GM23338 (cell line): ENCODE measurements around the gene TRAF3IP3. TPM values are rescaled to one million over a fixed set of nuclear protein-coding genes. Genes with fewer than 3 reads are reported as not detected.

Experiments
- ATAC-seq: fragments of 200-7000 bp; cut with Tn5 transposase; 3 replicates; pipeline ENCODE4 v1.9.1; 2020
- DNase-seq: peaks from one replicate; pipeline ENCODE4 v3.0.0-alpha.2; 2015; ENCODE audit warnings: low spot score
- H2AFZ ChIP-seq: fragments of 200-600 bp; sonication (generic); 2 replicates; pipeline ENCODE4 v1.8.0; 2016; ENCODE audit warnings: antibody characterized with exemption, mild to moderate bottlenecking, moderate library complexity
- H3F3A ChIP-seq: fragments of 200-600 bp; sonication (generic); replicated peaks from 2 replicates; pipeline ENCODE4 v1.8.0; 2017; ENCODE audit warnings: antibody characterized with exemption, mixed run types, low read depth
- H3K27ac ChIP-seq: fragments of 200-600 bp; sonication (generic); 2 replicates; pipeline ENCODE4 v1.6.1; 2016; ENCODE audit warnings: low read depth
- H3K27me3 ChIP-seq: fragments of 200-600 bp; sonication (generic); 2 replicates; pipeline ENCODE4 v1.8.0; 2016; ENCODE audit warnings: mild to moderate bottlenecking, mixed run types, moderate library complexity; ENCODE audit not compliant: insufficient read depth
- H3K36me3 ChIP-seq: fragments of 200-600 bp; sonication (generic); 2 replicates; pipeline ENCODE4 v1.8.0; 2016; ENCODE audit warnings: mild to moderate bottlenecking; ENCODE audit not compliant: insufficient read depth
- H3K4me1 ChIP-seq: fragments of 200-600 bp; sonication (generic); 2 replicates; pipeline ENCODE4 v1.8.0; 2016; ENCODE audit warnings: mild to moderate bottlenecking, moderate library complexity; ENCODE audit not compliant: insufficient read depth
- H3K4me2 ChIP-seq: fragments of 200-600 bp; sonication (generic); 2 replicates; pipeline ENCODE4 v1.7.1; 2017; ENCODE audit warnings: mixed run types
- H3K4me3 ChIP-seq: fragments of 200-600 bp; sonication (generic); 2 replicates; pipeline ENCODE4 v1.6.1; 2016; ENCODE audit warnings: mixed run types
- H3K79me2 ChIP-seq: fragments of 200-600 bp; sonication (generic); replicated peaks from 2 replicates; pipeline ENCODE4 v1.8.0; 2017; ENCODE audit warnings: mild to moderate bottlenecking; ENCODE audit not compliant: insufficient read depth
- H3K9me2 ChIP-seq: fragments of 200-600 bp; sonication (generic); 2 replicates; pipeline ENCODE4 v1.8.0; 2017; ENCODE audit not compliant: insufficient read depth
- H4K20me1 ChIP-seq: fragments of 200-600 bp; sonication (generic); replicated peaks from 2 replicates; pipeline ENCODE4 v1.8.0; 2017; ENCODE audit warnings: mild to moderate bottlenecking; ENCODE audit not compliant: insufficient read depth
- H3K27ac Mint-ChIP-seq: 2 replicates; pipeline ENCODE4 v1.8.0; 2020; ENCODE audit warnings: inconsistent platforms, mild to moderate bottlenecking, moderate library complexity, mixed read lengths
- H3K27me3 Mint-ChIP-seq: 3 replicates; pipeline ENCODE4 v1.8.0; 2022; ENCODE audit warnings: low read depth, mild to moderate bottlenecking, moderate library complexity, mixed read lengths, inconsistent platforms; ENCODE audit not compliant: insufficient read depth, poor library complexity
- H3K36me3 Mint-ChIP-seq: 3 replicates; pipeline ENCODE4 v1.8.0; 2021; ENCODE audit warnings: low read depth, mild to moderate bottlenecking, inconsistent platforms, moderate library complexity, mixed read lengths
- H3K4me1 Mint-ChIP-seq: 3 replicates; pipeline ENCODE4 v1.8.0; 2020; ENCODE audit warnings: mild to moderate bottlenecking, inconsistent platforms, mixed read lengths
- H3K4me3 Mint-ChIP-seq: 3 replicates; pipeline ENCODE4 v1.8.0; 2021; ENCODE audit warnings: moderate library complexity, mild to moderate bottlenecking, inconsistent platforms, mixed read lengths
- H3K9me3 Mint-ChIP-seq: 3 replicates; pipeline ENCODE4 v1.8.0; 2020; ENCODE audit warnings: moderate library complexity, mild to moderate bottlenecking, inconsistent platforms, mixed read lengths
- CREB1 ChIP-seq: fragments of 250-450 bp; sonication (Bioruptor Pico); IDR thresholded peaks from 2 replicates; pipeline ENCODE4 v1.5.0; 2020; ENCODE audit warnings: low read depth, mild to moderate bottlenecking, moderate library complexity
- CTCF ChIP-seq, 2 experiments: fragments of 200-600 bp in 1 of 2; sonication (generic) in 1 of 2; conservative IDR thresholded peaks; 2 replicates each; pipeline versions ENCODE4 v1.5.1 to v1.6.1; 2016 to 2017; ENCODE audit warnings: antibody characterized with exemption in 2 of 2, low read depth in 2 of 2, mild to moderate bottlenecking in 2 of 2, moderate library complexity in 1 of 2
- ETS1 ChIP-seq: IDR thresholded peaks from 2 replicates; pipeline ENCODE4 v1.6.1; 2016; ENCODE audit warnings: antibody characterized with exemption
- EZH2 ChIP-seq: fragments of 200-600 bp; sonication (generic); IDR thresholded peaks from one replicate; pipeline ENCODE4 v1.8.0; 2017; ENCODE audit warnings: antibody characterized with exemption, mild to moderate bottlenecking, low read depth; ENCODE audit not compliant: unreplicated experiment
- EZH2phosphoT487 ChIP-seq: fragments of 200-600 bp; sonication (generic); IDR thresholded peaks from one replicate; pipeline ENCODE4 v1.8.1; 2018; ENCODE audit warnings: antibody characterized with exemption; ENCODE audit not compliant: unreplicated experiment
- JUNB ChIP-seq: IDR thresholded peaks from one replicate; pipeline ENCODE4 v1.6.1; 2016; ENCODE audit warnings: antibody characterized with exemption; ENCODE audit not compliant: unreplicated experiment
- NANOG ChIP-seq: IDR thresholded peaks from 2 replicates; pipeline ENCODE4 v1.6.1; 2016; ENCODE audit warnings: antibody characterized with exemption, borderline replicate concordance
- POLR2AphosphoS5 ChIP-seq: IDR thresholded peaks from 2 replicates; pipeline ENCODE4 v1.6.1; 2016; ENCODE audit warnings: antibody characterized with exemption, low read depth
- REST ChIP-seq: IDR thresholded peaks from one replicate; pipeline ENCODE4 v1.6.1; 2018; ENCODE audit warnings: antibody characterized with exemption; ENCODE audit not compliant: unreplicated experiment
- STAT1 ChIP-seq: IDR thresholded peaks from one replicate; pipeline ENCODE4 v1.6.1; 2016; ENCODE audit warnings: antibody characterized with exemption; ENCODE audit not compliant: unreplicated experiment
- ZNF114 ChIP-seq: fragments of 250-450 bp; sonication (Bioruptor Pico); IDR thresholded peaks from 2 replicates; pipeline ENCODE4 v1.5.0; 2020; ENCODE audit warnings: mild to moderate bottlenecking, moderate library complexity
- ZNF331 ChIP-seq: fragments of 250-450 bp; sonication (Bioruptor Pico); IDR thresholded peaks from 2 replicates; pipeline ENCODE4 v1.5.0; 2020; ENCODE audit warnings: low read depth, mild to moderate bottlenecking, moderate library complexity
- polyA plus RNA-seq: library from polyadenylated mRNA; unstranded; fragments of >200 nt; fragmentation: Nextera tagmentation; extraction: Ambion mirVana; gene quantifications from 2 replicates; pipeline ENCODE4 v1.2.1, GENCODE V29; 2016
- total RNA-seq: library from RNA; depleted of rRNA; stranded (reverse); fragments of >200 nt; shearing (Covaris generic); gene quantifications from 2 replicates; pipeline ENCODE4 v1.2.3, GENCODE V29; 2014

TRAF3IP3 gene
- total and polyA plus RNA-seq, 2 experiments from 2014 or later: not detected

GRCh38 chr1:209714338-209714737 lies 41.5 kb upstream of the TRAF3IP3 start (continued):
- TF ChIP-seq REST: no peak
- no peak for TF ChIP-seq CREB1
- no peak for TF ChIP-seq CTCF (conservative IDR thresholded peaks at IDR 0.05; ENCODE audit: low read depth in 2 of 2)
- TF ChIP-seq JUNB: no peak
- TF ChIP-seq POLR2AphosphoS5: no peak
- no peak for TF ChIP-seq STAT1
- no peak for TF ChIP-seq EZH2phosphoT487
- no peak for TF ChIP-seq ETS1
- TF ChIP-seq NANOG: no peak
- TF ChIP-seq ZNF331 (CRISPR knock-in tag): no peak
- TF ChIP-seq ZNF114 (CRISPR knock-in tag): no peak

GRCh38 chr1:209715314-209715713 lies 40.5 kb upstream of the TRAF3IP3 start:
- no peaks in the 10 kb centered on the region for H3K9me2 ChIP-seq
- no peak for ATAC-seq
- H3K4me3 Mint-ChIP-seq: no peak overlapping the region
- no peaks in the 10 kb centered on the region for H3K36me3 Mint-ChIP-seq
- no peak overlapping the region for H3K4me3 ChIP-seq
- H3K27me3 Mint-ChIP-seq: no peaks in the 10 kb centered on the region
- no peaks in the 10 kb centered on the region for H3K9me3 Mint-ChIP-seq
- no peak for DNase-seq
- H2AFZ ChIP-seq: no peak overlapping the region
- no peaks in the 10 kb centered on the region for H3K27me3 ChIP-seq
- H3K36me3 ChIP-seq: no peaks in the 10 kb centered on the region
- no peaks in the 10 kb centered on the region for H4K20me1 ChIP-seq
- no peaks in the 10 kb centered on the region for H3F3A ChIP-seq
- no peak overlapping the region for H3K27ac Mint-ChIP-seq
- H3K4me1 ChIP-seq: no peaks in the 10 kb centered on the region
- no peaks in the 10 kb centered on the region for H3K79me2 ChIP-seq
- no peak overlapping the region for H3K27ac ChIP-seq
- TF ChIP-seq EZH2: no peak
- TF ChIP-seq ZNF114 (CRISPR knock-in tag): no peak
- H3K4me2 ChIP-seq: no peak overlapping the region
- H3K4me1 Mint-ChIP-seq: peaks cover 2% of the 10 kb centered on the region; the same call in 2 of the 3 replicates
